ENCODE measurements around the gene PPP1R14C.

GRCh38 chr6:150175586-150176151 lies 32.8 kb downstream of the PPP1R14C start:
- TF ChIP-seq, protein P1, sequence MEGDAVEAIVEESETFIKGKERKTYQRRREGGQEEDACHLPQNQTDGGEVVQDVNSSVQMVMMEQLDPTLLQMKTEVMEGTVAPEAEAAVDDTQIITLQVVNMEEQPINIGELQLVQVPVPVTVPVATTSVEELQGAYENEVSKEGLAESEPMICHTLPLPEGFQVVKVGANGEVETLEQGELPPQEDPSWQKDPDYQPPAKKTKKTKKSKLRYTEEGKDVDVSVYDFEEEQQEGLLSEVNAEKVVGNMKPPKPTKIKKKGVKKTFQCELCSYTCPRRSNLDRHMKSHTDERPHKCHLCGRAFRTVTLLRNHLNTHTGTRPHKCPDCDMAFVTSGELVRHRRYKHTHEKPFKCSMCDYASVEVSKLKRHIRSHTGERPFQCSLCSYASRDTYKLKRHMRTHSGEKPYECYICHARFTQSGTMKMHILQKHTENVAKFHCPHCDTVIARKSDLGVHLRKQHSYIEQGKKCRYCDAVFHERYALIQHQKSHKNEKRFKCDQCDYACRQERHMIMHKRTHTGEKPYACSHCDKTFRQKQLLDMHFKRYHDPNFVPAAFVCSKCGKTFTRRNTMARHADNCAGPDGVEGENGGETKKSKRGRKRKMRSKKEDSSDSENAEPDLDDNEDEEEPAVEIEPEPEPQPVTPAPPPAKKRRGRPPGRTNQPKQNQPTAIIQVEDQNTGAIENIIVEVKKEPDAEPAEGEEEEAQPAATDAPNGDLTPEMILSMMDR (IDR thresholded peaks at IDR 0.05; ENCODE audit: poor library complexity, severe bottlenecking): no peak
- TF ChIP-seq POLR2AphosphoS5 (IDR thresholded peaks at IDR 0.05): no peak
- no peak for TF ChIP-seq RAD21 (conservative IDR thresholded peaks at IDR 0.05)
- no peak for TF ChIP-seq SMC3 (conservative IDR thresholded peaks at IDR 0.05; ENCODE audit: poor library complexity)
- no peak for TF ChIP-seq EP300 (conservative IDR thresholded peaks at IDR 0.05; ENCODE audit: poor library complexity, severe bottlenecking)

Data from neural cell (in vitro differentiated cells).